DND-41 (cell line): ENCODE results near the gene MBNL2.

Source experiments
- EZH2 ChIP-seq: IDR thresholded peaks from 3 replicates; pipeline ENCODE4 v1.6.1; 2012; ENCODE audit warnings: borderline replicate concordance, low read depth, mild to moderate bottlenecking, moderate library complexity, low read length, inconsistent platforms; ENCODE audit not compliant: severe bottlenecking
- TF ChIP-seq, protein P1 (sequence below): IDR thresholded peaks from 2 replicates; pipeline ENCODE4 v1.5.1; 2012; ENCODE audit warnings: borderline replicate concordance, low read length, moderate library complexity, mild to moderate bottlenecking; ENCODE audit not compliant: poor library complexity, severe bottlenecking; ENCODE audit errors: extremely low read depth

DNA sequence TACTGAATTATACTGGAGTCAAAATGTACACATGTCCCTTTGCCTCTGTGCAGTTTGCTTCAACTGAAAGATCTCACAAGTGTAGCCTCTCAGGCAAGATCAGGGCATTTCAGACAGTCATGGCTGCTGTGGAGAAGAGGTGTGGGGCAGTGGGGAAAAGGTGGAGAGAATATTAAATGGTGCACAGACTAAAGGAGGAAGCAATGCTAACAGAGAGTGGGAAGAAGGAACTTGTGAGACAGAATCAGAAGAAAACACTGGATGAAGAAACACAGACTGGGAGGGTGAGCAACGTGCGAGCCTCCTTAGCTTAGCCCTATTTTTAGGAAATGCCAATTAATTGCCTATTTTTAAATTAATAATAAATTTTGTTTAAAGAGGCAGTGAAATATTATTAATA lies 162.2 kb downstream of the MBNL2 start:
- TF ChIP-seq, protein P1, sequence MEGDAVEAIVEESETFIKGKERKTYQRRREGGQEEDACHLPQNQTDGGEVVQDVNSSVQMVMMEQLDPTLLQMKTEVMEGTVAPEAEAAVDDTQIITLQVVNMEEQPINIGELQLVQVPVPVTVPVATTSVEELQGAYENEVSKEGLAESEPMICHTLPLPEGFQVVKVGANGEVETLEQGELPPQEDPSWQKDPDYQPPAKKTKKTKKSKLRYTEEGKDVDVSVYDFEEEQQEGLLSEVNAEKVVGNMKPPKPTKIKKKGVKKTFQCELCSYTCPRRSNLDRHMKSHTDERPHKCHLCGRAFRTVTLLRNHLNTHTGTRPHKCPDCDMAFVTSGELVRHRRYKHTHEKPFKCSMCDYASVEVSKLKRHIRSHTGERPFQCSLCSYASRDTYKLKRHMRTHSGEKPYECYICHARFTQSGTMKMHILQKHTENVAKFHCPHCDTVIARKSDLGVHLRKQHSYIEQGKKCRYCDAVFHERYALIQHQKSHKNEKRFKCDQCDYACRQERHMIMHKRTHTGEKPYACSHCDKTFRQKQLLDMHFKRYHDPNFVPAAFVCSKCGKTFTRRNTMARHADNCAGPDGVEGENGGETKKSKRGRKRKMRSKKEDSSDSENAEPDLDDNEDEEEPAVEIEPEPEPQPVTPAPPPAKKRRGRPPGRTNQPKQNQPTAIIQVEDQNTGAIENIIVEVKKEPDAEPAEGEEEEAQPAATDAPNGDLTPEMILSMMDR: no peak
- TF ChIP-seq EZH2: no peak
